ENCODE measurements around the gene NUBP1.
"Not testable (repeated sequence)": the region's sequence is repeated elsewhere in the genome, so short reads cannot be mapped to it uniquely, and the experiment has no call there.

The NUBP1 gene

GRCh38 chr16:10743610-10744369 is at the start of gene NUBP1:
Gene NUBP1, plus strand, starts transcription at chr16:10743842. Its CDS starts 22 bp downstream, at chr16:10743864.
- peak; percentile 99 for DNase-seq (ENCODE audit: low spot score)

- no peak for DNase-seq (ENCODE audit: low spot score)
Measured at GRCh38 chr16:10693889-10694288, 49.8 kb upstream of the NUBP1 start.

- DNase-seq (ENCODE audit: low spot score): no peak
Measured at GRCh38 chr16:10694306-10694705, 49.3 kb upstream of the NUBP1 start.

GRCh38 chr16:10694830-10695229 is 48.8 kb upstream of the NUBP1 start, which contains the start of gene TEKT5:
Gene TEKT5, minus strand, starts transcription at chr16:10694930. Its CDS starts 57 bp downstream, at chr16:10694873.
- no peak for DNase-seq (ENCODE audit: low spot score)

- no peak for DNase-seq (ENCODE audit: low spot score)
Measured at GRCh38 chr16:10699756-10700155, 43.9 kb upstream of the NUBP1 start.

- DNase-seq (ENCODE audit: low spot score): no peak
Measured at GRCh38 chr16:10708969-10709368, 34.7 kb upstream of the NUBP1 start.

- DNase-seq (ENCODE audit: low spot score): no peak
Measured at GRCh38 chr16:10728003-10728887, 15.4 kb upstream of the NUBP1 start.

- DNase-seq (ENCODE audit: low spot score): peak; percentile 72
Measured at GRCh38 chr16:10729104-10730048, 14.3 kb upstream of the NUBP1 start.

- no peak for DNase-seq (ENCODE audit: low spot score)
Measured at GRCh38 chr16:10731790-10732189, 11.9 kb upstream of the NUBP1 start.

GRCh38 chr16:10737068-10737625 is 6.5 kb upstream of the NUBP1 start:
- peak; percentile 72 for DNase-seq (ENCODE audit: low spot score)

- DNase-seq (ENCODE audit: low spot score): no peak
Measured at GRCh38 chr16:10738231-10739077, 5.2 kb upstream of the NUBP1 start.

GRCh38 chr16:10740000-10740844 is 3.4 kb upstream of the NUBP1 start:
- no peak for DNase-seq (ENCODE audit: low spot score)

GRCh38 chr16:10740845-10741208 is 2.8 kb upstream of the NUBP1 start:
- no peak for DNase-seq (ENCODE audit: low spot score)

GRCh38 chr16:10741249-10741648 is 2.4 kb upstream of the NUBP1 start:
- DNase-seq (ENCODE audit: low spot score): not testable (repeated sequence)

GRCh38 chr16:10741844-10742243 is 1.8 kb upstream of the NUBP1 start:
- no peak for DNase-seq (ENCODE audit: low spot score)

- DNase-seq (ENCODE audit: low spot score): no peak
Measured at GRCh38 chr16:10743227-10743609, 424 bp upstream of the NUBP1 start.

GRCh38 chr16:10744370-10745030 is 858 bp downstream of the NUBP1 start:
- DNase-seq (ENCODE audit: low spot score): peak; percentile 57

GRCh38 chr16:10745841-10746240 is 2.2 kb downstream of the NUBP1 start:
- no peak for DNase-seq (ENCODE audit: low spot score)

- no peak for DNase-seq (ENCODE audit: low spot score)
Measured at GRCh38 chr16:10750793-10751192, 7.2 kb downstream of the NUBP1 start.
